GM19023 (cell line): ENCODE data around the gene CELF4.

Experiments
- ATAC-seq: cut with Tn5 transposase; IDR thresholded peaks from one replicate; pipeline ENCODE4 v1.9.1; 2021; ENCODE audit warnings: mild to moderate bottlenecking, moderate library complexity; ENCODE audit not compliant: unreplicated experiment

Gene CELF4

GRCh38 chr18:37548679-37549289, 16.8 kb downstream of the CELF4 start:
- ATAC-seq = no peak

DNA sequence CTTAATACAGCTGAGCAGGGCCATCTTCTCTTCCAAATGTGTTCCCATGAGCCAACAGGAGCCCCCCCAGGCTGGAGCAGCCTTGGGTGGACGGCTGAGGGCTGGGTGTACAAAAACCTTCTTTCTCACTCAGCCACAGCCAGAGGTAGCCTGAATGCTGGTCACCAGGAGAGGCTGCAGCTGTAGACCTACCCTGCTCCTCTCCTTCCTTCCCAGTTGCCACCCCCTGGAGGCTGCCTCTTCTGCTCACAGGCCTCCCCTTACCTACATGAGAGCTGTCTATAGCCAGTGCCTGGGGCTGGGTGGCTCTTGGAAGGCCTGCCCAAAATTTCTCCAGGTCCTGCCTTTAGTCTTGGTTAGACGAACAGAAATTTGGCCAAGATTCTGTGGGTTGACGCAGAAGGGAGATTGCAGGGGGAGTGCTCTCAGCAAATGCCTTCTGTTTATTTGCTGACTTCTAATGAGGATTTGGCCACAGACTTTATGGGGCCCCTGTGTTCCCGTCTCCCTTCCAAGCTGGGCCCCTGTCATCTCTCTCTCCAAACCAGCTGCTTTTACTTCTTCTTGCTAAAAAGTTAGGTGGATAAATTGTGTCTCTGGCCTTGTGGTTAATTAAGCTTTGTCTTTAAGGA, 18.3 kb downstream of the CELF4 start:
- no peak for ATAC-seq

GRCh38 chr18:37546651-37547050, 18.9 kb downstream of the CELF4 start:
- no peak for ATAC-seq

DNA sequence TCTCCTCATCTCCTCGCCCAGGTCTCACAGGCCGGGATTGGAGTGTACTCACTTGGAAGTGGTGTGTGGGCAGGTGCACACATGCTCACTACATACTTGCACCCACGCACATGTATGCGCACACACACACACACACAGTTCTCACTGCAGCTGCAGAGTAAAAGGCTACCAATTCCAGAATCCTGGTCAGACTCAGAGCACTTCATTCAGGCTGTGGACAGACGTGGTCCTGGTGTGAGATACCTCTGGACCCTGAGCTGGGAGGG, 19.4 kb downstream of the CELF4 start:
- ATAC-seq = no peak

DNA sequence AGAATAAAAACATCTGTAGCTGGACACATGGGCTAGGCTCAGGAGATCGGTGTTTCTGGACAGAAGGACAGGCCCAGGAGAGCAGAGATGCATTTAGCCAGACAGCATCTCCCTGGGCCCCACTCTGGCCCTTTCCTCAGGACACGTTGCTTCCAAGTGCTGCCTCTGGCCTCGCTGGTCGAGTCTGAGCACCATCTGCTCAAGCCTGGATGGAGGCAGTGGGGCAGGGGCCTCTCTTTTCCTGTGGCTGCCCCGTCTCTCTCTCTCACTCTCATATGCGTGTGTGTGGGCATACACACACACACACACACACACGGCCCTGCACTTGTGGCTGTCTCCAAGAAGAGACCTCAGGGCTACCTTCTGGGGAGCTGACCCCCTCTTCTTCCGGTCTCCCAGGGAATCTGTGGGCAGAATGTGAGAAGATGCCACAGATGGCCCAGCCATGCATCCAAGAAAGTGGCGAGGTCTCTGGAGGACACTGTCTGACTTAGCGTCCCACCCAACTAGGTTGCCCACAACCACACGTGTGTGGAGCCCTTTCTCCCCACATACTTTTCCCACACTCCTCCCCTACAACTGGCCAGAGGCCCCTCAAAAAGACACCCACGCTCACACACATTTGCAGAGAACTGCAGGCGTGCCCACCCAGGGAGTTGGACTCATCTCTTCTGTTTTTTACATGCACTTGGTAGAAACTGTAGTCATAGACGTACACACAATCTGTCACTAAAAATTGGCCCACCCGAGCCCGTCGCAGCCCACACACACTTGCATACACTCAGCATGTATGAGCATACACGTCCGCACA, 19.9 kb downstream of the CELF4 start:
- no peak for ATAC-seq

GRCh38 chr18:37544713-37545112, 20.9 kb downstream of the CELF4 start:
- no peak for ATAC-seq

DNA sequence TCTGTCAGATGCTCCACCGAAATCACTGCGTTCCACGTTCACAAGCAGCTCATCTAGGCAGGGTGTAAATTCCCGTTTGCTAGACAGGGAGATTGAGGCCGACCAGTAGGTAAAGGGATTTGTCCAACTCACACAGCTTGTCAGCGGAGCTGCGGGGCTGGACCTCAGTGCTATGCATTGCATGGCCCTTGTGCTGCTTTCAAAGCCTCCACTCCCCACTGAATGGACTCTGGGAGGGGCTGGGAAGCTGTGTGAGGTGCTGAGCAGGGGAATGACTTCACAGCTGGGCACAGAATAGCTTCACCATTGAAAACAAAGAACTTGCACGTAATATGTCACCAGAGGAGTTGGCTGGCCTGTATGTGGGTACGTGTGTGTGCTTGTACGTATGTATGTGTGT, 21.4 kb downstream of the CELF4 start:
- ATAC-seq = no peak

DNA sequence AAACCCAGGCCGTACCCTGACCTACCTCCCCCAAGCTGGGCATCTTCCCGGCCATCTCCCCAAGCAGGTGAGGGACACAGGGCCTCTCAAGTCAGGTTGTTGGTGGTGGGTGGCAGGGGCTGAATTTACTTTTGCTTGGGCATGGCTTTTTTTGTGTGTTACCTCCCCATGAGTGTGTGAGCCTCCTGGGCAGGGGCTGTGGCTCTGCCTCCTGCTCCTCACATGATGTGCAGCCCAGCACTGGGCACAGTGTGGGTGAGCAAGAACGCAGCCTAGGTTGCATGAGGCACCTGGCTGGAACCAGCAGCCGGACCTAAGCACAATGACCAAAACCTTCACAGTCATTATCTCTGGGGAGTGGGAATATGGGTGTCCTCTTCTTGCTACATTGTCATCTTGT, 22.3 kb downstream of the CELF4 start:
- no peak for ATAC-seq

GRCh38 chr18:37541517-37541916, 24.1 kb downstream of the CELF4 start:
- no peak for ATAC-seq

- ATAC-seq = no peak
Measured at GRCh38 chr18:37540424-37541138, 25.0 kb downstream of the CELF4 start.

- ATAC-seq = no peak
Measured at GRCh38 chr18:37539236-37539635, 26.4 kb downstream of the CELF4 start.

GRCh38 chr18:37538526-37539205, 26.9 kb downstream of the CELF4 start:
- ATAC-seq = no peak

GRCh38 chr18:37537868-37538525, 27.6 kb downstream of the CELF4 start:
- ATAC-seq = peak; percentile 94

- ATAC-seq = no peak
Measured at GRCh38 chr18:37536656-37537055, 28.9 kb downstream of the CELF4 start.

- ATAC-seq = no peak
Measured at GRCh38 chr18:37535968-37536367, 29.6 kb downstream of the CELF4 start.

- no peak for ATAC-seq
Measured at GRCh38 chr18:37534627-37535026, 31.0 kb downstream of the CELF4 start.

GRCh38 chr18:37533647-37534584, 31.7 kb downstream of the CELF4 start:
- ATAC-seq = no peak

- no peak for ATAC-seq
Measured at GRCh38 chr18:37532917-37533316, 32.7 kb downstream of the CELF4 start.

- peak; percentile 79 for ATAC-seq
Measured at GRCh38 chr18:37529863-37530262, 35.7 kb downstream of the CELF4 start.

GRCh38 chr18:37529296-37529695, 36.3 kb downstream of the CELF4 start:
- ATAC-seq = no peak
